Cortex of kidney (tissue), 1 donor: ENCODE measurements around the gene TLR7.

Source experiments
- DNase-seq: peaks from one replicate; lab custom pipeline; 2025; lab: John Stamatoyannopoulos, UW

The TLR7 gene

GRCh38 chrX:12930150-12930549 lies 63.3 kb downstream of the TLR7 start:
- no peak for DNase-seq

DNA sequence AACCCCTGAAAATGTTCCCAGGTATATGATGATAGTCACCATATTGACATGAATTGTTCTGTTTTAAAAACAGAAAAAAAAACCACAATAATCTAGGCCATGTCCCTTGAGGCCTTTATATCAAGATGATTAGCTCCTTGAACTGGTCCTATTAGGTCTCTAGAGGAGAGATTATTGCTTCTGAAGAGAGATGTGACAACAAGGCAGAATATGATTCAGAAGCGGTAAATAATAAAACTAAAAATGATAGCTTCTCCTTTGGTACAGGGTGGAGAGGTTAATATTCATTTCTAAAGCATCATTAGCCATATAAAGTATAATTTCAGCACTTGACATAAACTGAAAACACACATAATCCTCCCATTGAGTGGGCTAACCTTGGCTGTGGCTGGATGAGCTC lies 65.4 kb downstream of the TLR7 start:
- no peak for DNase-seq

DNA sequence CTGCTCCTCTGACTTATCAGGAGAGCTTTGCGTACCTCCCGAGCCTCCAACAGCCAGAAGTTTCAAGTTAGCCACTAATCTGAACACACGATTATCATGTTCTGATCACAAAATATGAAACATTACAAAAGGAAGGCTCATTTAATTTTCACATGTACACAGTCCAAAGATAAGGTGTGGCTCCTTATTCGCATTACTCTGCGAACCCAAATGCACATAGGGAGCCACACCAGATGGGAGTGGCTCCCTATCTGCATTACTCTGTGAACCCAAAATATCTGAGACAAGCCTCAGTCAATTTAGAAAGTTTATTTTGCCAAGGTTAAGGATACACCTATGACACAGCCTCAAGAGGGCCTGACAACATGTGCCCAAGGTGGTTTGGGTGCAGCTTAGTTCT lies 68.0 kb downstream of the TLR7 start:
- no peak for DNase-seq

DNA sequence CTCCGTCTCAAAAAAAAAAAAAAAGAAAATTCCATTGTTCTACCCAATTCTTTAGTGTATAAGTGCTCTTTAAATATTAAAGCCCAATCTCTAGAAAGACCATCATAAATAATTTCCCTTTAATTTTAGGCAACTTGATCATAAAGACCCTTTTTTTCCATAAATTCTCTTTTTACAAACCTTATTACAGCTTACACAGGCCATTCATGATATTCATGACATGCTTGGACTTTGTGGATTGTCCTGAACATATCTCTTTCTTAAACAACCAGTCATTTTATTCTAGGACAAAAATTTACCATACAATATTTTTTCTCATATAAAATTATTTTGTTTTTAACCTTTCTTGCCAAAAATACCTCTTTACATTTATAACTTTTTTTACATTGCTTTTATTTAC lies 70.1 kb downstream of the TLR7 start:
- DNase-seq: no peak
